ENCODE results near the gene E4F1. TPM values are rescaled to one million over a fixed set of nuclear protein-coding genes. Genes with fewer than 3 reads are reported as not detected.
A peak's percentile ranks its signal among the peaks of the same experiment; 100 is the strongest.

E4F1 gene
- total and polyA plus RNA-seq, 2 of the 13 experiments (the other 11 are each of a cell fraction or from before 2014, with no cell fraction given) = 13.8 to 19.5 TPM

DNA sequence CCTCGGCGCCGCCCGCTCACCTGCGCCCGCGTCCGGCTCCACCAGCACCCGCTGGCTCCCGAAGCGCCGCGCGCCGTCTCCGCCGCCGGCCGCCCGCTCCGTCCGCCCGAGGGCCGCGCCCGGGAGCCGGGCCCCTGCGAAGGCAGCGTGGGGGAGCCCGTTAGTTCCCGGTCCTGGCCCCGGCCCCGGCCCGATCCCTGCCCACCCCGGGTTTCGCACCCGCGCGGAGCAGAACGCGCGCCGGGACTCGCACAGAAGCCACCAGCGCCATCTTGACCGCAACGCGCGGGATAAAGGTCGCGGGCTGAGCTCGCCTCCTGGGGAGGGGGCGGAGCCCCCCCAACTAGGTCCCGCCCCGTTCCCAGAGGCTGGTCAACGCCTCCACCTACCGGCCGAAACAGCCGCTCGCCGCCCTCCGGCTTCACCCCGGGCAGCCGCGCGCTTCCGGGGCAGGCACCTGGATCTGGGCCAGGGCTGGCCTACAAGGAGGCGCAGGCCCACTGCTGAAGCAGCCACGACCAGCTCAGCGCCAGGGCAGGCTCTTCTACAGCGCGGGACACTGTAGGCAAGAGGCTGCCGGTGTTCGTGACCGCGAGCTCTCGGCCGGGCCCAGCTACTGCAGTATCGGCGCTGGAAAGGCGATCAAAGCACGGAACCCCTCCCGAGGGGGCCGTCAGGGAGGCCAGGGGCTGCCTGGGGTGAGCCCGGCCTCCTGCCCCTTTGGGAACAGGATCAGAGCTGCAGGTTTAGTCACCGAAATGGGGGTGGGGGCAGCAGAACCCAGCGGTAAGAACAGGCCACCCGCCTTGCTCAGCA lies 28.1 kb downstream of the E4F1 start, which contains the start of gene ECI1 (continued):
- no peak for TF ChIP-seq DNMT3B (CRISPR knock-in tag; conservative IDR thresholded peaks at IDR 0.05)
- peak; percentile 77 for TF ChIP-seq PHF8 (CRISPR knock-in tag; IDR thresholded peaks at IDR 0.05)
- TF ChIP-seq ZFAT (CRISPR knock-in tag; conservative IDR thresholded peaks at IDR 0.05) = no peak
- TF ChIP-seq, protein P1, sequence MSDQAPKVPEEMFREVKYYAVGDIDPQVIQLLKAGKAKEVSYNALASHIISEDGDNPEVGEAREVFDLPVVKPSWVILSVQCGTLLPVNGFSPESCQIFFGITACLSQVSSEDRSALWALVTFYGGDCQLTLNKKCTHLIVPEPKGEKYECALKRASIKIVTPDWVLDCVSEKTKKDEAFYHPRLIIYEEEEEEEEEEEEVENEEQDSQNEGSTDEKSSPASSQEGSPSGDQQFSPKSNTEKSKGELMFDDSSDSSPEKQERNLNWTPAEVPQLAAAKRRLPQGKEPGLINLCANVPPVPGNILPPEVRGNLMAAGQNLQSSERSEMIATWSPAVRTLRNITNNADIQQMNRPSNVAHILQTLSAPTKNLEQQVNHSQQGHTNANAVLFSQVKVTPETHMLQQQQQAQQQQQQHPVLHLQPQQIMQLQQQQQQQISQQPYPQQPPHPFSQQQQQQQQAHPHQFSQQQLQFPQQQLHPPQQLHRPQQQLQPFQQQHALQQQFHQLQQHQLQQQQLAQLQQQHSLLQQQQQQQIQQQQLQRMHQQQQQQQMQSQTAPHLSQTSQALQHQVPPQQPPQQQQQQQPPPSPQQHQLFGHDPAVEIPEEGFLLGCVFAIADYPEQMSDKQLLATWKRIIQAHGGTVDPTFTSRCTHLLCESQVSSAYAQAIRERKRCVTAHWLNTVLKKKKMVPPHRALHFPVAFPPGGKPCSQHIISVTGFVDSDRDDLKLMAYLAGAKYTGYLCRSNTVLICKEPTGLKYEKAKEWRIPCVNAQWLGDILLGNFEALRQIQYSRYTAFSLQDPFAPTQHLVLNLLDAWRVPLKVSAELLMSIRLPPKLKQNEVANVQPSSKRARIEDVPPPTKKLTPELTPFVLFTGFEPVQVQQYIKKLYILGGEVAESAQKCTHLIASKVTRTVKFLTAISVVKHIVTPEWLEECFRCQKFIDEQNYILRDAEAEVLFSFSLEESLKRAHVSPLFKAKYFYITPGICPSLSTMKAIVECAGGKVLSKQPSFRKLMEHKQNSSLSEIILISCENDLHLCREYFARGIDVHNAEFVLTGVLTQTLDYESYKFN (CRISPR knock-in tag; conservative IDR thresholded peaks at IDR 0.05) = peak; percentile 64
- TF ChIP-seq ZNF274 (CRISPR knock-in tag; IDR thresholded peaks at IDR 0.05) = peak; percentile 54; the same call in 1 of the 2 replicates
- TF ChIP-seq NFIB (CRISPR knock-in tag; IDR thresholded peaks at IDR 0.05; ENCODE audit: borderline replicate concordance) = 0 out of 2 replicates have a peak, but pooled peaks have one; percentile 52
- TF ChIP-seq EED (CRISPR knock-in tag; IDR thresholded peaks at IDR 0.05) = 0 out of 2 replicates have a peak, but pooled peaks have one; percentile 50
- TF ChIP-seq MTF1 (CRISPR knock-in tag; IDR thresholded peaks at IDR 0.05) = no peak
- no peak for TF ChIP-seq ZNF737 (CRISPR knock-in tag; IDR thresholded peaks at IDR 0.05; ENCODE audit: borderline replicate concordance)
- peak; percentile 87 for TF ChIP-seq ZNF816 (CRISPR knock-in tag; IDR thresholded peaks at IDR 0.05; ENCODE audit: borderline replicate concordance)
- peak; percentile 18; the same call in 1 of the 2 replicates for TF ChIP-seq AHR (CRISPR knock-in tag; IDR thresholded peaks at IDR 0.05)
- TF ChIP-seq POLR2AphosphoS2 (IDR thresholded peaks at IDR 0.05; ENCODE audit: low read depth, low read length) = peak; percentile 91
- TF ChIP-seq RBM39 (IDR thresholded peaks at IDR 0.05; ENCODE audit: low read depth, low read length, poor library complexity, severe bottlenecking) = peak; percentile 87
- TF ChIP-seq RAD21 (CRISPR knock-in tag; IDR thresholded peaks at IDR 0.05) = peak; percentile 94
- TF ChIP-seq AKAP8 (CRISPR knock-in tag; IDR thresholded peaks at IDR 0.05) = peak; percentile 90
- peak; percentile 43; the same call in 1 of the 2 replicates for TF ChIP-seq SAFB2 (CRISPR knock-in tag; IDR thresholded peaks at IDR 0.05; ENCODE audit: borderline replicate concordance, low read depth)
- TF ChIP-seq, protein P2, sequence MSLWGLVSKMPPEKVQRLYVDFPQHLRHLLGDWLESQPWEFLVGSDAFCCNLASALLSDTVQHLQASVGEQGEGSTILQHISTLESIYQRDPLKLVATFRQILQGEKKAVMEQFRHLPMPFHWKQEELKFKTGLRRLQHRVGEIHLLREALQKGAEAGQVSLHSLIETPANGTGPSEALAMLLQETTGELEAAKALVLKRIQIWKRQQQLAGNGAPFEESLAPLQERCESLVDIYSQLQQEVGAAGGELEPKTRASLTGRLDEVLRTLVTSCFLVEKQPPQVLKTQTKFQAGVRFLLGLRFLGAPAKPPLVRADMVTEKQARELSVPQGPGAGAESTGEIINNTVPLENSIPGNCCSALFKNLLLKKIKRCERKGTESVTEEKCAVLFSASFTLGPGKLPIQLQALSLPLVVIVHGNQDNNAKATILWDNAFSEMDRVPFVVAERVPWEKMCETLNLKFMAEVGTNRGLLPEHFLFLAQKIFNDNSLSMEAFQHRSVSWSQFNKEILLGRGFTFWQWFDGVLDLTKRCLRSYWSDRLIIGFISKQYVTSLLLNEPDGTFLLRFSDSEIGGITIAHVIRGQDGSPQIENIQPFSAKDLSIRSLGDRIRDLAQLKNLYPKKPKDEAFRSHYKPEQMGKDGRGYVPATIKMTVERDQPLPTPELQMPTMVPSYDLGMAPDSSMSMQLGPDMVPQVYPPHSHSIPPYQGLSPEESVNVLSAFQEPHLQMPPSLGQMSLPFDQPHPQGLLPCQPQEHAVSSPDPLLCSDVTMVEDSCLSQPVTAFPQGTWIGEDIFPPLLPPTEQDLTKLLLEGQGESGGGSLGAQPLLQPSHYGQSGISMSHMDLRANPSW (CRISPR knock-in tag; IDR thresholded peaks at IDR 0.05; ENCODE audit: borderline replicate concordance) = peak; percentile 69; the same call in 1 of the 2 replicates
- peak; percentile 49; the same call in 1 of the 2 replicates for TF ChIP-seq ISL2 (CRISPR knock-in tag; IDR thresholded peaks at IDR 0.05)
- no peak for TF ChIP-seq NONO (IDR thresholded peaks at IDR 0.05)
- TF ChIP-seq NONO (CRISPR knock-in tag; conservative IDR thresholded peaks at IDR 0.05) = peak; percentile 91
- no peak; the same call in 1 of the 2 replicates for TF ChIP-seq ZNF138 (CRISPR knock-in tag; IDR thresholded peaks at IDR 0.05; ENCODE audit: low read depth)
- TF ChIP-seq KAT7 (CRISPR knock-in tag; IDR thresholded peaks at IDR 0.05; ENCODE audit: borderline replicate concordance) = peak; percentile 84; the same call in 1 of the 2 replicates
